ENCODE measurements around the gene CTBP2.

CTBP2 gene

GRCh38 chr10:125159932-125160855, at the start of gene CTBP2:
Gene CTBP2 (minus strand): TSS chr10:125160563.
- no peak for DNase-seq

- DNase-seq = no peak
These were observed 49.4 kb upstream of the CTBP2 start for GRCh38 chr10:125209591-125210355.

GRCh38 chr10:125208854-125209565, 48.6 kb upstream of the CTBP2 start:
- DNase-seq = no peak

GRCh38 chr10:125206623-125207022, 46.3 kb upstream of the CTBP2 start:
- no peak for DNase-seq

GRCh38 chr10:125205431-125205830, 45.1 kb upstream of the CTBP2 start:
- no peak for DNase-seq

GRCh38 chr10:125204400-125204799, 44.0 kb upstream of the CTBP2 start:
- DNase-seq = no peak

- DNase-seq = no peak
These were observed 42.9 kb upstream of the CTBP2 start for GRCh38 chr10:125203186-125203800.

GRCh38 chr10:125201791-125202622, 41.6 kb upstream of the CTBP2 start:
- DNase-seq = no peak

GRCh38 chr10:125201108-125201524, 40.8 kb upstream of the CTBP2 start:
- DNase-seq = no peak

GRCh38 chr10:125200396-125200795, 40.0 kb upstream of the CTBP2 start:
- no peak for DNase-seq

- no peak for DNase-seq
These were observed 38.9 kb upstream of the CTBP2 start for GRCh38 chr10:125199270-125199669.

- DNase-seq = no peak
These were observed 34.5 kb upstream of the CTBP2 start for GRCh38 chr10:125194814-125195213.

- no peak for DNase-seq
These were observed 33.0 kb upstream of the CTBP2 start for GRCh38 chr10:125193306-125193877.

- no peak for DNase-seq
These were observed 32.3 kb upstream of the CTBP2 start for GRCh38 chr10:125192620-125193019.

- no peak for DNase-seq
These were observed 31.6 kb upstream of the CTBP2 start for GRCh38 chr10:125192005-125192404.

GRCh38 chr10:125190946-125191345, 30.6 kb upstream of the CTBP2 start:
- DNase-seq = no peak

- no peak for DNase-seq
These were observed 30.1 kb upstream of the CTBP2 start for GRCh38 chr10:125190414-125190813.

- no peak for DNase-seq
These were observed 28.8 kb upstream of the CTBP2 start for GRCh38 chr10:125189162-125189561.

GRCh38 chr10:125187238-125188194, 27.2 kb upstream of the CTBP2 start:
- no peak for DNase-seq
